GM19025 (cell line): ENCODE data around the gene DROSHA.
"Not testable (repeated sequence)": the region's sequence is repeated elsewhere in the genome, so short reads cannot be mapped to it uniquely, and the experiment has no call there.

Experiments
- ATAC-seq: cut with Tn5 transposase; IDR thresholded peaks from one replicate; pipeline ENCODE4 v1.9.1; 2021; ENCODE audit warnings: mild to moderate bottlenecking, low read depth, moderate library complexity; ENCODE audit not compliant: unreplicated experiment

Gene DROSHA, protein sequence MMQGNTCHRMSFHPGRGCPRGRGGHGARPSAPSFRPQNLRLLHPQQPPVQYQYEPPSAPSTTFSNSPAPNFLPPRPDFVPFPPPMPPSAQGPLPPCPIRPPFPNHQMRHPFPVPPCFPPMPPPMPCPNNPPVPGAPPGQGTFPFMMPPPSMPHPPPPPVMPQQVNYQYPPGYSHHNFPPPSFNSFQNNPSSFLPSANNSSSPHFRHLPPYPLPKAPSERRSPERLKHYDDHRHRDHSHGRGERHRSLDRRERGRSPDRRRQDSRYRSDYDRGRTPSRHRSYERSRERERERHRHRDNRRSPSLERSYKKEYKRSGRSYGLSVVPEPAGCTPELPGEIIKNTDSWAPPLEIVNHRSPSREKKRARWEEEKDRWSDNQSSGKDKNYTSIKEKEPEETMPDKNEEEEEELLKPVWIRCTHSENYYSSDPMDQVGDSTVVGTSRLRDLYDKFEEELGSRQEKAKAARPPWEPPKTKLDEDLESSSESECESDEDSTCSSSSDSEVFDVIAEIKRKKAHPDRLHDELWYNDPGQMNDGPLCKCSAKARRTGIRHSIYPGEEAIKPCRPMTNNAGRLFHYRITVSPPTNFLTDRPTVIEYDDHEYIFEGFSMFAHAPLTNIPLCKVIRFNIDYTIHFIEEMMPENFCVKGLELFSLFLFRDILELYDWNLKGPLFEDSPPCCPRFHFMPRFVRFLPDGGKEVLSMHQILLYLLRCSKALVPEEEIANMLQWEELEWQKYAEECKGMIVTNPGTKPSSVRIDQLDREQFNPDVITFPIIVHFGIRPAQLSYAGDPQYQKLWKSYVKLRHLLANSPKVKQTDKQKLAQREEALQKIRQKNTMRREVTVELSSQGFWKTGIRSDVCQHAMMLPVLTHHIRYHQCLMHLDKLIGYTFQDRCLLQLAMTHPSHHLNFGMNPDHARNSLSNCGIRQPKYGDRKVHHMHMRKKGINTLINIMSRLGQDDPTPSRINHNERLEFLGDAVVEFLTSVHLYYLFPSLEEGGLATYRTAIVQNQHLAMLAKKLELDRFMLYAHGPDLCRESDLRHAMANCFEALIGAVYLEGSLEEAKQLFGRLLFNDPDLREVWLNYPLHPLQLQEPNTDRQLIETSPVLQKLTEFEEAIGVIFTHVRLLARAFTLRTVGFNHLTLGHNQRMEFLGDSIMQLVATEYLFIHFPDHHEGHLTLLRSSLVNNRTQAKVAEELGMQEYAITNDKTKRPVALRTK (N-terminal part only)

GRCh38 chr5:31531888-31532547 is at the start of gene DROSHA, which contains the start of gene C5orf22:
Gene DROSHA (minus strand): TSS chr5:31532093. CDS start chr5:31529059, 3,034 bp downstream.
Gene C5orf22 (plus strand): TSS chr5:31532301. CDS start chr5:31532393, 92 bp downstream.
- ATAC-seq = peak; percentile 95

GRCh38 chr5:31579558-31579957 is 47.7 kb upstream of the DROSHA start:
- no peak for ATAC-seq

GRCh38 chr5:31577438-31577837 is 45.5 kb upstream of the DROSHA start:
- ATAC-seq = no peak

DNA sequence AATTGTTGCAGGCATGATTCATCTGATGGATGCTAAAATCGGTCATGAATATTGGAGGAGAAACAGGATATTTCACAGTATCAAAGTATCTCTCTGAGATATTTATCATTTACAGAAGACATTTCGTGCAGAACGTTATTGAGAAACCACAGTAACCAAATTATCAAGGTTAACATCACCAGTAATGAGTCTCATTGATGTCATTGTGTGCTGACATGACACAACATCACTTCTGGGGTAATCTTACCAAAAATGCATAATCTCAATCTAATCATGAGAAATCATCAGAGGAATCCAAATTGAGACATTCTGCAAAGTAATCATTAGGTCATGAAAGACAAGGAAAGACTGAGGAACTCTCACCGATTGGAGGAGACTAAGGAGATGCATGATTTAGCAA is 42.9 kb upstream of the DROSHA start:
- ATAC-seq = no peak

DNA sequence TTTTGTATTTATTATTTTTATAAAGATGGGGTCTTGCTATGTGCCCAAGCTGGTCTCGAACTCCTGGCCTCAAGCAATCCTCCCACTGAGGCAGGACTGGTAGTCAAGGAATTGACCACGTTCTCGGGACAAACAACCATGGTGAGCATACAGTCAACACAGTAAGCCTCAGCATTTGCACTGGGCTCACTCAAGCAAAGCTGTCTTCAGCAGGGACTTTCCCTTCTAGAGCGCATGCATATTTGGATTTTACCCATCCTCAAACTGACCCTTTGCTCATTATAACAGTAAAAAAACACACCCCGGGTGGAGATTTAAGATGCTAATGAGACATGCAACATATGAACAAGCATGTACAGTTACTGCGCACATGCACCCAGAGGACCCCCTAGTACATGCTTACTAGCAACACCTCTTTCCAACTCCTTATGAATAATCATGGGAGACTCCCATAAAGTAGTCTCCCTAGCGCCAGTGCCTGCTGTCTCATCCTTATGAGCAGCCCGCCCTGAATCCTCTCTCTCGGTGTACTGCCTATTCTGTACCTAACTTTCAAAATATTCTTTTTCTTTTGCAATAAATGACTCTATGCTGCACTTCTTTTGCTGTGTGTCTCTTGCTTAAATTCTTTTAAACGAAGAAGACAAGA is 41.7 kb upstream of the DROSHA start:
- no peak for ATAC-seq

- no peak for ATAC-seq
These were observed 37.2 kb upstream of the DROSHA start for GRCh38 chr5:31569068-31569467.

GRCh38 chr5:31568302-31568835 is 36.5 kb upstream of the DROSHA start:
- ATAC-seq = no peak

GRCh38 chr5:31566362-31566761 is 34.5 kb upstream of the DROSHA start:
- ATAC-seq = not testable (repeated sequence)

DNA sequence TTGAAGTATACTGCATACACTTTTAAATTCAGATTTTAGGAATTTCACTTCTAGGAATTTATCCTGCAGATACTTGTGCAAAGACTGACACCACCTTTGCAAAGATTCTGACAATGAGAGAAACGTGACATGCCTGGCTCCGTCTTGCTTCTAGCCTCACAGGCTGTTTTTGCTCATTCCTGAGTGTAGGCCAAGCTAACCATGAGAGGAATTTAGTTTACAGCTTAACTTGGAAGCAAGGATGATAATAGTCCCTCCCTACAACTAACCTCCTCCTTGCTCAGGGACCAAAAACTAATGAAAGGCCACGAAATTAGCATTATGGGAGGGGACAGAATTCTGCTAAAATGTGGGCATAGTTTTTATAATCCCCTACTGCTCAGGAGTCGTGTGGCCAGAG is 31.3 kb upstream of the DROSHA start:
- no peak for ATAC-seq

- no peak for ATAC-seq
These were observed 30.1 kb upstream of the DROSHA start for GRCh38 chr5:31561946-31562345.

- ATAC-seq = no peak
These were observed 28.0 kb upstream of the DROSHA start for GRCh38 chr5:31559942-31560341.

DNA sequence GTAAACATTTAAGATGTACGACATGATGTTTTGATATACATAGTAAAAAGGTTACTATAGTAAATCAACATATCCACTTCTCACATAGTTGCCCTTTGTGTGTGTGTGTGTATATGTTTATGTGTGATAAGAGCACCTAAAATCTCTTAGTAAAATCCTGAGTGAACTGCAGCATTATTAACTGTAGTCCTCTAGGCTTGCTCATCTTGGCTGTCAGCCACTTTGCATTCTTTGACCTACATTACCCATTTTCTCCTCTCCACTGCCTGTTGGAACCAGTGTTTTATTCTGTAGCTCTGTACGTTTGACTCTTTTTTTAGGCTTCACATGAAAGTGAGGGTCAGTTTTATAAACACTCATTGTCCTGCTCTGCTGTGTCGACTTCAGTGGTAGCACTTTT is 24.6 kb upstream of the DROSHA start:
- ATAC-seq = no peak

GRCh38 chr5:31554552-31554951 is 22.7 kb upstream of the DROSHA start:
- no peak for ATAC-seq

GRCh38 chr5:31553863-31554262 is 22.0 kb upstream of the DROSHA start:
- no peak for ATAC-seq

- no peak for ATAC-seq
These were observed 20.0 kb upstream of the DROSHA start for GRCh38 chr5:31551878-31552277.

DNA sequence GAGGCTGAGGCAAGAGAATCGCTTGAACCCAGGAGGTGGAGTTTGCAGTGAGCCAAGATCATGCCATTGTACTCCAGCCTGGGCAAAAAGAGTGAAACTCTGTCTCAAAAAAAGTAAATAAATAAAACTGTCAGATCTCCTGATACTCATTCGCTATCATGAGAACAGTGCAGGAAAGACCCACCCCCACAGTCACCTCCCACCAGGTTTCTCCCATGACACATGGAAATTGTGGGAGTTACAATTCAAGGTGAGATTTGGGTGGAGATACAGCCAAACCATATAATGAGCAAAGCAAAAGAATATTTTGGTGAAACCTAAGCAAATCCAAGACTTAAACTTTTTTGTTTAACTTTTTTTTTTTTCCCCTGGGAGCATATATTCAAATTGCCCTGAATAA is 17.2 kb upstream of the DROSHA start:
- ATAC-seq = not testable (repeated sequence)

DNA sequence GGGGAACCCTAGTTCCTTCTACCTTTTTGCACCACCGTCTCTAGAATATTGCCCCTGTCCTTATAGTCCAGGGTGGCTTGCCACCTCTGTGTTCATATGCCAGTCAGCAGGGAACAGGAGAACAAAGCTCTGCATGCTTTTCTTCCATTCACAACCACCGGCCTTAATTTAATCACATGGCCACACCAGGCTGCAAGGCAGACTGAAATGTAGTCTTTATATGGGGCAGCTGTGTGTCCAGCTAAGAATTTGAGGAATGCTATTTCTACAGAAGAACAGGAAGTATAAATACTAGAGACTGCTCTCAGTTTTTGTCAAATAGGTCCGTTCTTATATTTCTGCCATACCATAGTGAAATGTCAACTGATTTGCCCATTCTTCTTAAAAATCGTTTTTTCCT is 6.0 kb upstream of the DROSHA start:
- ATAC-seq = no peak

- ATAC-seq = no peak
These were observed 5.5 kb upstream of the DROSHA start for GRCh38 chr5:31537349-31537748.

- no peak for ATAC-seq
These were observed 5.0 kb upstream of the DROSHA start for GRCh38 chr5:31536873-31537272.
